Heart right ventricle (tissue), 16 donors: Measurements from ENCODE around the gene LAT. TPM values are rescaled to one million over a fixed set of nuclear protein-coding genes. Genes with fewer than 3 reads are reported as not detected.

ENCODE experiments used
- ATAC-seq, 8 donors: fragments of 200-7000 bp; cut with Tn5 transposase; one replicate each; pipeline ENCODE4 v1.9.1; 2020; ENCODE audit warnings: mild to moderate bottlenecking in 8 of 8, moderate library complexity in 8 of 8, moderate number of reproducible peaks in 1 of 8
- DNase-seq, 2 donors: peaks; one replicate each; pipeline ENCODE4 v3.0.0-alpha.2; 2020
- H3K27ac ChIP-seq, 10 donors: fragments of 200-600 bp; sonication (generic) in 2 of 10; one replicate each; pipeline versions ENCODE4 v1.5.0 to v1.8.0; 2020 to 2022; ENCODE audit warnings: mild to moderate bottlenecking in 3 of 10
- H3K27me3 ChIP-seq, 7 donors: fragments of 200-600 bp; one replicate each; pipeline ENCODE4 v1.8.0; 2021 to 2022; ENCODE audit warnings: mild to moderate bottlenecking in 2 of 7
- H3K36me3 ChIP-seq, 9 donors: fragments of 200-600 bp; sonication (generic) in 1 of 9; one replicate each; pipeline versions ENCODE4 v1.5.0 to v1.8.0; 2020 to 2022; ENCODE audit warnings: mild to moderate bottlenecking in 2 of 9
- H3K4me1 ChIP-seq, 9 donors: fragments of 200-600 bp; sonication (generic) in 1 of 9; one replicate each; pipeline versions ENCODE4 v1.5.0 to v1.8.0; 2020 to 2022; ENCODE audit warnings: mild to moderate bottlenecking in 4 of 9
- H3K4me3 ChIP-seq, 10 donors: fragments of 200-600 bp; sonication (generic) in 2 of 10; one replicate each; pipeline versions ENCODE4 v1.5.0 to v1.8.0; 2020 to 2022; ENCODE audit warnings: mild to moderate bottlenecking in 7 of 10, moderate library complexity in 2 of 10
- H3K9me3 ChIP-seq, 11 donors: fragments of 200-600 bp in 10 of 11; sonication (generic) in 2 of 11; one replicate each; pipeline versions ENCODE4 v1.5.0 to v1.8.0; 2013 to 2022; ENCODE audit warnings: mild to moderate bottlenecking in 2 of 11, control low read depth in 1 of 11, moderate library complexity in 1 of 11
- WGBS, 2 donors: extraction: QIAGEN DNeasy Blood & Tissue Kit; methylation state at CpG; one replicate each; pipeline ENCODE4 v1.1.7; 2013; ENCODE audit warnings: inconsistent platforms in 1 of 2; 5-methylcytosine and 5-hydroxymethylcytosine counted together
- intact Hi-C, 10 donors: fragments of 100-400 bp; cut with DNase I; formaldehyde crosslinking; loops; one replicate each; pipeline versions ENCODE4 v1.11.1 to v1.14.2; 2022
- polyA plus RNA-seq, 2 donors: library from polyadenylated mRNA; stranded (reverse); fragments of 200-250 nt; gene quantifications; one replicate each; pipeline ENCODE4 v1.2.3, GENCODE V29; 2013
- total RNA-seq, 10 donors: library from RNA; stranded (reverse); fragmentation: NEBNext Ultra II Directional in 3 of 10; extraction: Animal tissue kit (Norgen Biotek cat#: 25700) in 3 of 10; gene quantifications; one replicate each; pipeline versions ENCODE4 v1.2.1 to v1.2.4, GENCODE V29; 2021 to 2023
- TF ChIP-seq, protein P1 (sequence below), 9 donors: fragments of 200-600 bp; sonication (generic) in 2 of 9; IDR thresholded peaks; one replicate each; pipeline versions ENCODE4 v1.5.0 to v1.8.0; 2021 to 2022; ENCODE audit warnings: antibody characterized with exemption in 9 of 9, mild to moderate bottlenecking in 5 of 9, moderate library complexity in 1 of 9
- donor health status: Arrhythmogenic right ventricular cardiomyopathy.
- donor health status: ischemic (EF 13 %, LVEDD 7.1; RV severe dilation, severe dysfunction).
- donor health status: healthy with polysubstance abuse.
- donor health status: DM: no; HTN: yes; CAD: no.
- donor health status: DM: no; HTN: no; CAD: no.
- donor health status: ischemic (EF 25% LVEDD 6.9; RV normal size, moderate dysfunction).
- donor health status: ischemic (EF 25% LVEDD 5.7; RV mildly dilated, moderate dysfunction).
- donor health status: healthy.
- donor health status: DM: yes; HTN: yes; CAD: no.
- donor health status: Ischemic cardiomyopathy.
- donor health status: ischemic (EF 35%, LVEDD 5.7; RV mildly dilated, moderate dysfunction).
- donor health status: nonischemic (EF 11% LVEDD 7.7; RV severe dilation, severe dysfunction).
- donor health status: DM: yes; HTN: yes; CAD: no.
- donor health status: PGD.
- donor health status: ischemic (EF 29% LVEDD 5.4; RV normal size, mild dysfunction).
- donor health status: nonischemic (EF 23%, LVEDD 6.1; RV moderate dilation, normal function).

LAT gene
- total and polyA plus RNA-seq, 12 donors = 0.35 to 7.2 (median 1.9) TPM

DNA sequence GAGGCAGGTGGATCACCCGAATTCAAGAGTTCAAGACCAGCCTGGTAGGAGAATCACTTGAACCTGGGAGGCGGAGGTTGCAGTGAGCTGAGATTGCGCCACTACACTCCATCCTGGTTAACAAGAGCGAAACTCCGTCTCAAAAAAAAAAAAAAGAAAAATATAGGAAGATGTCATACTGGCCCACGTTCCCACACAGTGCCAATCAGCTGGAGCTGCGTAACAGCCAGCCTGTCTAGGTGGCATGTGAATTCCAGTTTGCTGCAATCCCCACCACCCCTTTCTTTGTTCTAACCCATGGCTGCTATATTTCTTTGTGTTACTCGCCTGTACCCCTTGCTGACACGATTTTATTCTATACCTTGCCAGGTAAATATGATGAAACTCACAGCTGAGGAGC lies 26.6 kb upstream of the LAT start:
- H3K36me3 ChIP-seq = peaks cover 0 to 99% (median 31%) of the 10 kb centered on the region in 9 donors
- intact Hi-C loops = no loop called here
- H3K4me1 ChIP-seq = no peaks in the 10 kb centered on the region
- 95% methylated on average over 9 of the region's 9 CpGs for WGBS, 2 donors
- H3K4me3 ChIP-seq = no peak overlapping the region
- DNase-seq (no peak), ATAC-seq (no peak)
- TF ChIP-seq, protein P1, sequence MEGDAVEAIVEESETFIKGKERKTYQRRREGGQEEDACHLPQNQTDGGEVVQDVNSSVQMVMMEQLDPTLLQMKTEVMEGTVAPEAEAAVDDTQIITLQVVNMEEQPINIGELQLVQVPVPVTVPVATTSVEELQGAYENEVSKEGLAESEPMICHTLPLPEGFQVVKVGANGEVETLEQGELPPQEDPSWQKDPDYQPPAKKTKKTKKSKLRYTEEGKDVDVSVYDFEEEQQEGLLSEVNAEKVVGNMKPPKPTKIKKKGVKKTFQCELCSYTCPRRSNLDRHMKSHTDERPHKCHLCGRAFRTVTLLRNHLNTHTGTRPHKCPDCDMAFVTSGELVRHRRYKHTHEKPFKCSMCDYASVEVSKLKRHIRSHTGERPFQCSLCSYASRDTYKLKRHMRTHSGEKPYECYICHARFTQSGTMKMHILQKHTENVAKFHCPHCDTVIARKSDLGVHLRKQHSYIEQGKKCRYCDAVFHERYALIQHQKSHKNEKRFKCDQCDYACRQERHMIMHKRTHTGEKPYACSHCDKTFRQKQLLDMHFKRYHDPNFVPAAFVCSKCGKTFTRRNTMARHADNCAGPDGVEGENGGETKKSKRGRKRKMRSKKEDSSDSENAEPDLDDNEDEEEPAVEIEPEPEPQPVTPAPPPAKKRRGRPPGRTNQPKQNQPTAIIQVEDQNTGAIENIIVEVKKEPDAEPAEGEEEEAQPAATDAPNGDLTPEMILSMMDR (IDR thresholded peaks at IDR 0.05) = no peak
- H3K9me3 ChIP-seq = no peaks in the 10 kb centered on the region
- H3K27me3 ChIP-seq = no peaks in the 10 kb centered on the region
- no peak overlapping the region for H3K27ac ChIP-seq

DNA sequence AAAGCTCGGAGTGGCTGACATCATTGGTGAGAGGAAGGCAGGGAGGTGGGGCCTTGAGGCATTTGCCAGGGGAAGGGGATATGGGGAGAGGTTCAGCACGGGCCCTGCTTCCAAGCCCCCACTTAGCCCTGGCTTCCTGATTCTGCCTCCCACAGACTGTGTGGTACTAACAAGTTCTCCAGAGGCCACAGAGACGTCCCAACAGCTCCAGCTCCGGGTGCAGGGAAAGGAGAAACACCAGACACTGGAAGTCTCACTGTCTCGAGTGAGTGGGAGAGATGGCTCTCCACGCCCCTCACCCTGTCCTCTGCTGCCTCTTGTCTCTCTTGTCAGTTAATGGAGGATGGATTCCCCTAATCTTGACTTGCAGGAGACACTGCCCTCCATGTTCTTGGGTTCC lies 26.0 kb upstream of the LAT start:
- TF ChIP-seq, protein P1 (IDR thresholded peaks at IDR 0.05) = no peak
- H3K4me3 ChIP-seq = no peak overlapping the region
- ATAC-seq (no peak), DNase-seq (no peak)
- WGBS, 2 donors = 87 to 90% methylated on average over 6 of the region's 6 CpGs
- no peak overlapping the region for H3K27ac ChIP-seq
- no peaks in the 10 kb centered on the region for H3K27me3 ChIP-seq
- peaks cover 0 to 99% (median 31%) of the 10 kb centered on the region in 9 donors for H3K36me3 ChIP-seq
- H3K4me1 ChIP-seq = no peaks in the 10 kb centered on the region
- intact Hi-C loops = no loop called here
- no peaks in the 10 kb centered on the region for H3K9me3 ChIP-seq

DNA sequence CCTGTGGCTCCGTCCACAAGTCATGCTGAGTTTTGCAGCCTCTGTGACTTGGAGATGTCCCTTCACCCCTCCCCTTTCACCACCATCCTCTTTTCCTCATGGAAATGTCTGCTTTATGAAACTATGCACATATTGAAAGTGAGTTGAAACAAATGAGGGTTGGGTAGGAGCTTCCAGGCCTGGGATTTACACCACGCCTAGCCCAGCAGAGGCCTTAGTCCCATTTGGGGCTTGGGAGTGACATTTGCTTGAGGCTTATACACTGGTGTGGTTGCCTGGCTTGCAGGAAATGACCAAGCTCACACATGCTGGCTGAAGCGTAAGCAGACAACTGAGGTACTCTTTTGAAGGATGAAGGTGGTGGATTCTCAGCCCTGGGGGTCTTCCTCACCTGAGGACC lies 20.8 kb upstream of the LAT start:
- intact Hi-C loops = no loop called here
- Histone ChIP-seq H3K36me3 (peaks cover 0 to 73% (median 23%) of the 10 kb centered on the region in 9 donors), H3K4me3 (no peak overlapping the region), H3K27ac (no peak overlapping the region), H3K4me1 (no peaks in the 10 kb centered on the region), H3K27me3 (no peaks in the 10 kb centered on the region), H3K9me3 (no peaks in the 10 kb centered on the region)
- WGBS, 2 donors = 83 to 91% methylated on average over 3 of the region's 3 CpGs
- TF ChIP-seq, protein P1 (IDR thresholded peaks at IDR 0.05) = no peak
- no peak for ATAC-seq
- no peak for DNase-seq

DNA sequence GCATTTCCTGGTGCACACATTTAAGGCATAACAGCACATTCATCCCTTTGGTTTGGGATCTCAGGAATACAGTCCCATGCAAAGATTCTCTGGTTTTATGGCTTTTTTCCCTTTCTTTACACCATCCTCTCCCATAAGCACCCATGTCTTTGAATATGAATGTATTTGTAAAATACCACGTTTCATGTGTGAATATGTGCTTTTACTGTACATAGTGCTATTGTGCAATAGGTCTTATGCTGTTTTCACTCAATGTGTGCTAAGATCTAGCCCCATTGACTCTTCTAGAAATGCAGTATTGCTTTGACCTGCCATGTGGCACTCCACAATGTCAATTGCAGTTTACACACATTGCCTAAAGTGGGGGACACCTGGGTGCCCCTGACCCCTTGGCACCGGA lies 20.4 kb upstream of the LAT start:
- intact Hi-C loops = no loop called here
- no peak overlapping the region for H3K27ac ChIP-seq
- no peaks in the 10 kb centered on the region for H3K9me3 ChIP-seq
- DNase-seq = no peak
- no peak for ATAC-seq
- H3K4me3 ChIP-seq = no peak overlapping the region
- H3K4me1 ChIP-seq = no peaks in the 10 kb centered on the region
- 93% methylated on average over 2 of the region's 2 CpGs for WGBS, 2 donors
- H3K27me3 ChIP-seq = no peaks in the 10 kb centered on the region
- H3K36me3 ChIP-seq = peaks cover 0 to 73% (median 21%) of the 10 kb centered on the region in 9 donors
- TF ChIP-seq, protein P1 (IDR thresholded peaks at IDR 0.05) = no peak
